ENCODE results near the gene BARHL1.

GRCh38 chr9:132586830-132587591, 4.6 kb downstream of the BARHL1 start:
- TF ChIP-seq POLR2AphosphoS5 (IDR thresholded peaks at IDR 0.05), result no peak
- no peak for TF ChIP-seq CTCF (IDR thresholded peaks at IDR 0.05)
- TF ChIP-seq EP300 (IDR thresholded peaks at IDR 0.05), result no peak
